Measurements from ENCODE around the gene DSC3. TPM values are rescaled to one million over a fixed set of nuclear protein-coding genes. Genes with fewer than 3 reads are reported as not detected.

Gene DSC3
- total RNA-seq, 1 experiment from 2014 or later, result 14.6 TPM

DNA sequence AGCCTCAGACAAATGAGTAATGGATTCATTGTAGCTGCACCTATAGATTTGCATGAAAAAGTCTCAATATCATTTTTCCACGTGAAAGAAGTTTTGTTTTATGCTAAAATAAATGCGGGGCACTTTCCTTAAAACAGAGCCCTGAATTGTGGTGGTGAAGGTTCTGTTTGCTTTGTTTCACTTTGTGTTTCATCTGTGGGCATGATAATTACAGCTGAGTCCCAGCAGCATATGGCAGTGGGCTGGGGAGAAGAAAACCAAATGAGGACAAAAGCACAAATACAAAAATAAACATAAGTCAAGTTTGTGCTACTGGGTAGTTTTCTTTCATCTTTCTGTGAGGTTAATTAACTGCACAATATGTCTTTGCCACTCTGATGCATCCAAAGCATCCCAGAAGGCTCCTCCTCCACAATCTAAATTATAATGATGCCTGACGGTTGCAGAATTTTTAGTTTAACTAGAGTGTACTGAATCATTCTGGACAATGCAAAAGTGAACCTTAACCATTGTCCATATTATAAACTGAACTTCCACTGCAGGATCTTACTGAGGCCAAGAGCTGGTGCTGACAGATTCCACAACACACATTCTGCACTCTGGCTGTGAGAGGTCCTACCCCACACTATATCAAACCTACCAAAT, 97.6 kb downstream of the DSC3 start:
- no peaks in the 10 kb centered on the region for H3K36me3 ChIP-seq (ENCODE audit: low read depth, low read length)
- no peak overlapping the region for H3K4me2 ChIP-seq (ENCODE audit: low read length)
- H4K20me1 ChIP-seq (ENCODE audit: low read length), result no peaks in the 10 kb centered on the region
- H3K4me1 ChIP-seq (ENCODE audit: insufficient read depth, low read length), result no peaks in the 10 kb centered on the region
- H2AFZ ChIP-seq (ENCODE audit: low read length), result no peak overlapping the region
- H3K27ac ChIP-seq (ENCODE audit: low read length), result no peak overlapping the region
- H3K9me3 ChIP-seq (ENCODE audit: low read length), result no peaks in the 10 kb centered on the region
- no TSS peak for BruUV-seq (replicated peaks)
- H3F3A ChIP-seq (ENCODE audit: low read length, unreplicated experiment), result no peaks in the 10 kb centered on the region
- ChIA-PET CTCF (interaction anchor here (0.6 kb wide), 1 partner anchor 86 kb away, joined by 3 read pairs; no protein-coding TSS in a partner anchor), POLR2A (ENCODE audit: unreplicated experiment) (no interaction called here)
- H3K9ac ChIP-seq (ENCODE audit: low read length), result no peak overlapping the region
- DNase-seq (no peak), ATAC-seq (no peak)
- TF ChIP-seq EZH2 (IDR thresholded peaks at IDR 0.05; ENCODE audit: low read length, unreplicated experiment) (no peak), CTCF (conservative IDR thresholded peaks at IDR 0.05; ENCODE audit: low read depth, low read length) (no peak), EZH2phosphoT487 (IDR thresholded peaks at IDR 0.05; ENCODE audit: borderline replicate concordance, low read length) (no peak)
- intact Hi-C loops (cut with micrococcal nuclease), result no loop called here
- H3K4me3 ChIP-seq (ENCODE audit: low read length), result no peak overlapping the region
- 0 out of 2 replicates have a peak, but pooled peaks cover 5% of the 10 kb centered on the region for H3K27me3 ChIP-seq (ENCODE audit: low read length)
- no peaks in the 10 kb centered on the region for H3K9me2 ChIP-seq (replicated peaks; ENCODE audit: low read length)
- H3K79me2 ChIP-seq (ENCODE audit: low read length), result no peaks in the 10 kb centered on the region

GRCh38 chr18:30940952-30941539, 101.5 kb downstream of the DSC3 start:
- DNase-seq, result no peak
- intact Hi-C loops (cut with micrococcal nuclease), result no loop called here
- Histone ChIP-seq H3K9me3 (ENCODE audit: low read length) (no peaks in the 10 kb centered on the region), H3K4me1 (ENCODE audit: insufficient read depth, low read length) (no peaks in the 10 kb centered on the region), H3F3A (ENCODE audit: low read length, unreplicated experiment) (no peaks in the 10 kb centered on the region), H4K20me1 (ENCODE audit: low read length) (no peaks in the 10 kb centered on the region), H3K9me2 (replicated peaks; ENCODE audit: low read length) (no peaks in the 10 kb centered on the region), H3K79me2 (ENCODE audit: low read length) (no peaks in the 10 kb centered on the region), H3K4me3 (ENCODE audit: low read length) (no peak overlapping the region), H2AFZ (ENCODE audit: low read length) (no peak overlapping the region), H3K27me3 (ENCODE audit: low read length) (0 out of 2 replicates have a peak, but pooled peaks cover 5% of the 10 kb centered on the region), H3K9ac (ENCODE audit: low read length) (no peak overlapping the region), H3K27ac (ENCODE audit: low read length) (no peak overlapping the region), H3K4me2 (ENCODE audit: low read length) (no peak overlapping the region), H3K36me3 (ENCODE audit: low read depth, low read length) (no peaks in the 10 kb centered on the region)
- TF ChIP-seq EZH2 (IDR thresholded peaks at IDR 0.05; ENCODE audit: low read length, unreplicated experiment) (no peak), CTCF (conservative IDR thresholded peaks at IDR 0.05; ENCODE audit: low read depth, low read length) (no peak), EZH2phosphoT487 (IDR thresholded peaks at IDR 0.05; ENCODE audit: borderline replicate concordance, low read length) (no peak)
- CTCF ChIA-PET, result no interaction called here
- no peak for ATAC-seq
- no TSS peak for BruUV-seq (replicated peaks)
- POLR2A ChIA-PET (ENCODE audit: unreplicated experiment), result no interaction called here

Other genes starting within 250 kb of the DSC3 start
- gene DSC2, start 59.7 kb upstream of the DSC3 start, total RNA-seq (2014; rRNA removed), result 4.8 and 6.9 TPM in 2 replicates
- not detected in 2 replicates for gene DSC1, start 120.1 kb upstream of the DSC3 start, total RNA-seq (2014; rRNA removed)